ENCODE data around the gene LRP8. TPM values are rescaled to one million over a fixed set of nuclear protein-coding genes. Genes with fewer than 3 reads are reported as not detected.

Gene LRP8
- total RNA-seq, 1 donor from 2014 or later: 19.9 TPM

DNA sequence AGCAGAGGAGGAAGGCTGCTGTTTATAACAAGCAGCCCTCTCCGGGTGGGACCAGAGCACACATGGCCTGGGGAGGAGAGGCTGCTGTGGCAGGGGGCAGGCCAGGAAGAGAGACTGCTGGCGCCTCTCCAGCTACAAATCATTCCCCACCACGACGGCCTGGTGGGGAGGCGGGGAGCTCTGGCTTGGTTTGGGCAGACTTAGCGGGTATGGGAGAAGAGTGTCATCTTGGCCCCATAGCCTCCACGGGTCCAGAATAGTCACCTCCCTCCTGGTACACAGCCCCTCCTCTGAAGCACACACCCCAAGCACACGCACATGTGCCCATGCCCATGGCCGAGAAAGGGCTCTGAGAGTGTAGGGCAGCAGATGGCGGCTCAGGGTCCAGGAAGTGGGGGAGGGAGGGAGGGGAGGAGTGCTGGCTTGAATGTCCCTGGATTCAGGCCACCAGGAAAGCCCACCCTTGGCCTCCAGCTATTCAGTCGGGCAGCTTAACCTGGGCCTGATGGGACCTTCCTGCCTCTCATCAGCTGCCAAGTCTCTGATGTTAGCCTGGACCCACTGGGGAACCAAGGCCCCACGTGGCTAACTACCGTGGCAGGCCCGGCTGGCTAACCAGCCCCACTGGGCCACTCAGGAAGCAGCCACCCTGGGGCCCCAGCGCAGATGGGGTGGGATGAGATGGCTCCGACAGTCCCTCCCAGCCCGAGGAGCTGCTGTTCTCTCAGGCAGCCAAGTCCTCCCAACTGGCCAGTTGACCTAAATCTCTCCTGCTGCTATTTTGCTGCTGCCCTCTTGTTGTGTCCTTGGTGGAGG, 10.9 kb downstream of the LRP8 start:
- H3K36me3 Mint-ChIP-seq: no peaks in the 10 kb centered on the region
- no peaks in the 10 kb centered on the region for H3K9me3 Mint-ChIP-seq
- H3K4me3 Mint-ChIP-seq: no peak overlapping the region
- H3K4me1 Mint-ChIP-seq: peaks cover 42% of the 10 kb centered on the region
- peak in 1 of 2 experiments; percentile 50 for DNase-seq (ENCODE audit: low spot score in 2 of 2, unreplicated experiment in 2 of 2)
- H3K27me3 Mint-ChIP-seq (ENCODE audit: low read depth): no peaks in the 10 kb centered on the region
- peak overlapping the region; percentile 91 for H3K27ac Mint-ChIP-seq
- TF ChIP-seq CTCF (IDR thresholded peaks at IDR 0.05; ENCODE audit: unreplicated experiment): no peak

DNA sequence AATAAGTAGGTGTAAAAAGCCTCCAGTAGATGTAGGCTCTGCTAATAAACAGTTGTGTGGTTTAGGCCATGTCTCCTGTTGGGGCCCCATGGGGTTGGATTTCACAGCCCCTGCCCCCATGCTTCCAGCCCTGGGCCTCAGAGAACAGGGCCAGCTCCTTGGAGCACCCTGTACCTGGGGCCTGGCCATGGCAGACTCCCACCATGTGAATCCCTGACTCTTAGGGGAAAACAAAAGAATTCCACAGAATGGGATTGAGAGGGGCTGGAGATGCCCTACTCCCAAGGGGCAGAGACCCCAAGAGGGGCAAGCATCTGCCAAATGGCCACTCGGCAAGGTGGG, 11.5 kb downstream of the LRP8 start:
- Mint-ChIP-seq H3K4me1 (peaks cover 42% of the 10 kb centered on the region), H3K9me3 (no peaks in the 10 kb centered on the region), H3K27ac (peak overlapping the region; percentile 91), H3K4me3 (no peak overlapping the region), H3K27me3 (ENCODE audit: low read depth) (no peaks in the 10 kb centered on the region), H3K36me3 (no peaks in the 10 kb centered on the region)
- TF ChIP-seq CTCF (IDR thresholded peaks at IDR 0.05; ENCODE audit: unreplicated experiment): no peak
- DNase-seq (ENCODE audit: low spot score in 2 of 2, unreplicated experiment in 2 of 2): no peak

- H3K4me3 Mint-ChIP-seq: no peak overlapping the region
- H3K36me3 Mint-ChIP-seq: no peaks in the 10 kb centered on the region
- peak in 1 of 2 experiments; percentile 57 for DNase-seq (ENCODE audit: low spot score in 2 of 2, unreplicated experiment in 2 of 2)
- peak overlapping the region; percentile 91 for H3K27ac Mint-ChIP-seq
- no peaks in the 10 kb centered on the region for H3K9me3 Mint-ChIP-seq
- peaks cover 42% of the 10 kb centered on the region for H3K4me1 Mint-ChIP-seq
- no peak for TF ChIP-seq CTCF (IDR thresholded peaks at IDR 0.05; ENCODE audit: unreplicated experiment)
- H3K27me3 Mint-ChIP-seq (ENCODE audit: low read depth): no peaks in the 10 kb centered on the region
Observed at GRCh38 chr1:53315456-53316423, 12.1 kb downstream of the LRP8 start.

- no peak overlapping the region for H3K27ac Mint-ChIP-seq
- TF ChIP-seq CTCF (IDR thresholded peaks at IDR 0.05; ENCODE audit: unreplicated experiment): no peak
- DNase-seq (ENCODE audit: low spot score in 2 of 2, unreplicated experiment in 2 of 2): no peak
- no peaks in the 10 kb centered on the region for H3K36me3 Mint-ChIP-seq
- H3K27me3 Mint-ChIP-seq (ENCODE audit: low read depth): no peaks in the 10 kb centered on the region
- no peaks in the 10 kb centered on the region for H3K9me3 Mint-ChIP-seq
- H3K4me1 Mint-ChIP-seq: peaks cover 42% of the 10 kb centered on the region
- no peak overlapping the region for H3K4me3 Mint-ChIP-seq
Observed at GRCh38 chr1:53315046-53315445, 12.8 kb downstream of the LRP8 start.

DNA sequence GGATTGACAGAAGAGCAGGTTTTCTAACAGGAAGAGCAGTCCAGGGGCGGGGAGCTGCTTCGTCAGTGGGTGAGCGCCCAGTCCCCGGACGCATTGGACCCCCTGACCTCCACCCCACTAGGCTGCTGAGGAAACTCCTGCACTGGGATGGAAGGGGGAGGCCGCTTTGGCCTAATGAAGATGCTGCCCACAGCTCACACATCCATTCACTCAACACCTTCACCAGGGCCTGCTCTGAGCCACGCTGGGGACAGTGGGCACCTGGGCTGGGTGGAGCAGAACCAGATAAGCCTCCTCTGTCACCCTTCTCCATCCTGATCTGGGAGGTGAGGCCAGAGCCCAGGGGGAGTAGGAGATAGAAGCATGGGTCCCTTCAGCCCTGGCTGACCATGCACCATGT, 13.3 kb downstream of the LRP8 start:
- TF ChIP-seq CTCF (IDR thresholded peaks at IDR 0.05; ENCODE audit: unreplicated experiment): no peak
- Mint-ChIP-seq H3K27ac (no peak overlapping the region), H3K4me1 (peaks cover 42% of the 10 kb centered on the region), H3K36me3 (no peaks in the 10 kb centered on the region), H3K27me3 (ENCODE audit: low read depth) (no peaks in the 10 kb centered on the region), H3K9me3 (no peaks in the 10 kb centered on the region), H3K4me3 (no peak overlapping the region)
- no peak for DNase-seq (ENCODE audit: low spot score in 2 of 2, unreplicated experiment in 2 of 2)

Data from mesothelial cell of epicardium (in vitro differentiated cells).